Transverse colon (tissue), 4 donors: ENCODE data around the gene C19orf85. TPM values are rescaled to one million over a fixed set of nuclear protein-coding genes. Genes with fewer than 3 reads are reported as not detected.

ENCODE experiments used
- DNase-seq: peaks from one replicate; pipeline ENCODE4 v3.0.0-alpha.2; 2019
- H3K27ac ChIP-seq, 4 donors: fragments of 200-600 bp; sonication (generic); 2 replicates each; pipeline ENCODE4 v1.5.1; 2016 to 2018; ENCODE audit warnings: inconsistent platforms in 4 of 4
- H3K27me3 ChIP-seq: fragments of 200-600 bp; sonication (generic); 2 replicates; pipeline ENCODE4 v1.5.1; 2017; ENCODE audit warnings: inconsistent platforms
- H3K36me3 ChIP-seq, 4 donors: fragments of 200-600 bp; sonication (generic); 2 replicates each; pipeline ENCODE4 v1.5.1; 2017 to 2019; ENCODE audit warnings: inconsistent platforms in 4 of 4
- H3K4me1 ChIP-seq, 4 donors: fragments of 200-600 bp; sonication (generic); 2 replicates each; pipeline ENCODE4 v1.5.1; 2017 to 2020; ENCODE audit warnings: inconsistent platforms in 4 of 4
- H3K4me3 ChIP-seq, 4 donors: fragments of 200-600 bp; sonication (generic); 1 replicate in 1 of 4; 2 replicates in 3 of 4; pipeline versions ENCODE4 v1.5.1 to v1.6.1; 2017 to 2019; ENCODE audit warnings: inconsistent platforms in 4 of 4
- H3K9me3 ChIP-seq, 2 donors: fragments of 200-600 bp; sonication (generic); 2 replicates each; pipeline ENCODE4 v1.5.1; 2017 to 2019; ENCODE audit warnings: inconsistent platforms in 2 of 2
- EP300 ChIP-seq: sonication (generic); formaldehyde crosslinking; IDR thresholded peaks from one replicate; pipeline ENCODE4 v1.6.1; 2017; ENCODE audit warnings: antibody characterized with exemption, low read depth
- POLR2A ChIP-seq: fragments of 450-650 bp; IDR thresholded peaks from one replicate; pipeline ENCODE4 v1.6.1; 2016; ENCODE audit warnings: antibody characterized with exemption, mild to moderate bottlenecking, moderate library complexity
- POLR2AphosphoS5 ChIP-seq, 3 donors: sonication (generic); formaldehyde crosslinking; IDR thresholded peaks; one replicate each; pipeline ENCODE4 v1.6.1; 2016; ENCODE audit warnings: antibody characterized with exemption in 3 of 3
- WGBS, 2 donors: methylation state at CpG; one replicate each; pipeline ENCODE4 v1.1.5; 2018; ENCODE audit warnings: low coverage in 1 of 2; 5-methylcytosine and 5-hydroxymethylcytosine counted together
- in situ Hi-C, 4 donors: fragments of 200-750 bp; cut with MboI; loops; one replicate each; pipeline versions ENCODE4 v1.15.0 to v1.15.1; 2017; ENCODE audit warnings: low sequenced_read_pairs in 3 of 4, low pct_ligation_motif_present in 1 of 4, low pct_unique_long_range_greater_than_20kb in 1 of 4
- intact Hi-C: fragments of 100-400 bp; cut with DNase I; formaldehyde crosslinking; loops from one replicate; pipeline ENCODE4 v1.15.1; 2023; ENCODE audit warnings: low total_unique reads
- total RNA-seq, 4 donors: library from RNA; depleted of rRNA; stranded (reverse); fragments of >200 nt; gene quantifications; one replicate each; pipeline ENCODE4 v1.1.0, GENCODE V29; 2016
- TF ChIP-seq, protein P1 (sequence below), 5 experiments: fragments of 200-600 bp in 3 of 5; fragments of 450-650 bp in 2 of 5; sonication (generic) in 3 of 5; IDR thresholded peaks; 1 replicate in 2 of 5; 2 replicates in 3 of 5; pipeline ENCODE4 v1.5.1; 2016 to 2017; ENCODE audit warnings: antibody characterized with exemption in 5 of 5, inconsistent platforms in 3 of 5, mild to moderate bottlenecking in 2 of 5, moderate library complexity in 1 of 5

C19orf85 gene
- total RNA-seq, 4 donors from 2014 or later = not detected

DNA sequence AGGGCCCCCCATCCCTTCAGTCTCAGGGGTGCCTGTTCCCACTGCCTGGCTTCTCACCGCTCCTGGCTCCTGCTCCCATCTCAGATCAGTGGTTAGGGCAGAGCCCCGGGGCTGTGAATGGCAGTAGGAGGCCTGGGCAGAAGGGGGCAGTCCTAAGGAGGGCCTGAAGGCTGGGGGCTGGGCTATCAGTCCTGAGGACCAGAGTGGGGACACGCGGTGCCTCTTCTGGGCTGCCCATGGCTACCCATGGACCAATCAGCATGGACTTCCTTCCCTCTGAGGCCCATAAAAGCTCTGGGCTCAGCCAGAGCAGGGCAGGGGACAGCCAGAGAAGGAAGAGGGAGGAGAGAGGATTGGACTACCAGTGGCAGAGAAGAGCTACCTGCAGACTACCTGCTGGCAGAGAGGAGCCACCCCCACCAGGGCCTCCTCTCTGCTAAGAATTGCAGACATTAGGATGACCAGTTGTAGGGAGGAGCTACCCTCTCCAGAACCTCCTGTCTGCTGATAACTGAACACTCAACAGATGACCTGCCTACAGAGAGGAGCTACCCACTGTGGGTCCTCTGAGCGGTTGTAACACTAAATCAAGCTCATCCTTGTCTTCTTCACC is 44.8 kb downstream of the C19orf85 start:
- Histone ChIP-seq H3K4me1 (no peaks in the 10 kb centered on the region), H3K9me3 (no peaks in the 10 kb centered on the region), H3K36me3 (no peaks in the 10 kb centered on the region), H3K4me3 (no peak overlapping the region), H3K27me3 (peaks cover 21% of the 10 kb centered on the region), H3K27ac (no peak overlapping the region)
- intact Hi-C loops (no loop called here), in situ Hi-C loops (loop anchor here in 3 of 4 donors (10.0 to 25.0 kb wide), 4 partner anchors 125 to 285 kb away; partner anchors contain the start of genes BRSK1 (in 2 of the 3), HSPBP1 (in 2 of the 3) and TNNT1 (in 2 of the 3))
- DNase-seq = no peak
- WGBS, 2 donors = 56% methylated on average over 5 of the region's 5 CpGs; no CpG with 5 or more reads in 1 of the 2 donors
- TF ChIP-seq, protein P1, sequence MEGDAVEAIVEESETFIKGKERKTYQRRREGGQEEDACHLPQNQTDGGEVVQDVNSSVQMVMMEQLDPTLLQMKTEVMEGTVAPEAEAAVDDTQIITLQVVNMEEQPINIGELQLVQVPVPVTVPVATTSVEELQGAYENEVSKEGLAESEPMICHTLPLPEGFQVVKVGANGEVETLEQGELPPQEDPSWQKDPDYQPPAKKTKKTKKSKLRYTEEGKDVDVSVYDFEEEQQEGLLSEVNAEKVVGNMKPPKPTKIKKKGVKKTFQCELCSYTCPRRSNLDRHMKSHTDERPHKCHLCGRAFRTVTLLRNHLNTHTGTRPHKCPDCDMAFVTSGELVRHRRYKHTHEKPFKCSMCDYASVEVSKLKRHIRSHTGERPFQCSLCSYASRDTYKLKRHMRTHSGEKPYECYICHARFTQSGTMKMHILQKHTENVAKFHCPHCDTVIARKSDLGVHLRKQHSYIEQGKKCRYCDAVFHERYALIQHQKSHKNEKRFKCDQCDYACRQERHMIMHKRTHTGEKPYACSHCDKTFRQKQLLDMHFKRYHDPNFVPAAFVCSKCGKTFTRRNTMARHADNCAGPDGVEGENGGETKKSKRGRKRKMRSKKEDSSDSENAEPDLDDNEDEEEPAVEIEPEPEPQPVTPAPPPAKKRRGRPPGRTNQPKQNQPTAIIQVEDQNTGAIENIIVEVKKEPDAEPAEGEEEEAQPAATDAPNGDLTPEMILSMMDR (IDR thresholded peaks at IDR 0.05) = no peak
- TF ChIP-seq POLR2A (no peak), POLR2AphosphoS5 (IDR thresholded peaks at IDR 0.05) (no peak), EP300 (no peak)

DNA sequence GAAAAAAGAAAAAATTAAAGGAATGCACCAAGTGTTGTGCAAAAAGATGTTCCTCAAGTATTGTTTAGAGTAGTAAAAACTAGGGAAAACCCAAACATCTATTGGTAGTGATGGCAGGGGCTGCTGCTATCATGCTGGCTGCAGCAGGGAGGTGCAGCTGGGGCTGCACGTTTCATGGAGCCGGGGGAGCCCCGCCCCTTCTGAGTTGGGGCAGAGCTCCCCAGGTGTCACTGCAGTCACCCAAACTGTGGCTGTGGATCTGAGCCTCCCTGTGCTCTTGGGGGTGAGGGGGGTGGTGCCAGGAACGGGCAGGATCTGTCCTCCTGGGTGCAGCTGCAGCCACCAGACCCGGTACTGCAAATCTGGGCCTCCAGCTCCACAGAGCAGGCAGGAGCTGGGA is 45.4 kb downstream of the C19orf85 start:
- Histone ChIP-seq H3K9me3 (no peaks in the 10 kb centered on the region), H3K27me3 (peaks cover 14% of the 10 kb centered on the region), H3K36me3 (no peaks in the 10 kb centered on the region), H3K27ac (no peak overlapping the region), H3K4me3 (no peak overlapping the region), H3K4me1 (no peaks in the 10 kb centered on the region)
- intact Hi-C loops = no loop called here
- WGBS, 2 donors = 0 to 45% methylated on average over 1 to 3 of the region's 5 CpGs
- in situ Hi-C loops = loop anchor here in 3 of 4 donors (10.0 to 25.0 kb wide), 3 partner anchors 124 to 284 kb away; partner anchors contain the start of genes BRSK1 (in 2 of the 3) and HSPBP1 (in 2 of the 3)
- DNase-seq = no peak
- TF ChIP-seq POLR2A (no peak), POLR2AphosphoS5 (IDR thresholded peaks at IDR 0.05) (no peak), EP300 (no peak)
- TF ChIP-seq, protein P1 (IDR thresholded peaks at IDR 0.05) = no peak

DNA sequence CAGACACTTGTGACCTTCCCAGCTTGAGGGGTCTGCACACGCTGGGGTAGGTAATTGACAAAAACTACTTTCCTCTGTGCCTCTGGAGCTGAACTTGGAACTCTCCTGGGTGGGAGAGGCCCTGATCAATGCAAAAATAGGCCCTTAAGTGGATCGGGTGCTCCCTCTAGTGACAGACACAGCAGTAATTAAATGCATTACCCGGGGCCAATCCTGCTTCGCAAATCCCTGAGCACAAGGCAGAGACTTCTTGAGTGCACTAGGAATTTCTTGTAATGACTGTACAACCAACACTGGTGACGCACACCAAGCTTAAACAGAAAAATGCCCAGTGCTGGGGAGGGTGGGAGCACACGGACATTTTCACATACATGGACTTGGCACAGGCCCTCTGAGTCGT is 46.4 kb downstream of the C19orf85 start:
- in situ Hi-C loops = loop anchor here in 3 of 4 donors (10.0 to 25.0 kb wide), 3 partner anchors 123 to 283 kb away; partner anchors contain the start of genes BRSK1 (in 2 of the 3) and HSPBP1 (in 2 of the 3)
- H3K27ac ChIP-seq = no peak overlapping the region
- H3K4me1 ChIP-seq = no peaks in the 10 kb centered on the region
- H3K36me3 ChIP-seq = no peaks in the 10 kb centered on the region
- peak; percentile 64 for DNase-seq
- H3K4me3 ChIP-seq = no peak overlapping the region
- 14 to 40% methylated on average over 1 to 7 of the region's 7 CpGs for WGBS, 2 donors
- intact Hi-C loops = no loop called here
- peaks cover 12% of the 10 kb centered on the region for H3K27me3 ChIP-seq
- no peaks in the 10 kb centered on the region for H3K9me3 ChIP-seq
- no peak for TF ChIP-seq POLR2A
- TF ChIP-seq, protein P1 (IDR thresholded peaks at IDR 0.05) = peak; percentile 55 to 77 (median 63)

Other genes starting within 250 kb of the C19orf85 start
- gene TMEM86B, start 236.0 kb downstream of the C19orf85 start, total RNA-seq = 10 to 100 TPM in 1 of 4 donors, 1 to 10 TPM in 3; 2.0 to 40.8 (median 4.4) TPM
- 10 to 100 TPM; 51.3 to 91.5 (median 60.7) TPM for gene PPP6R1, start 205.7 kb downstream of the C19orf85 start, total RNA-seq
- gene HSPBP1, start 184.6 kb downstream of the C19orf85 start, total RNA-seq = 10 to 100 TPM in 3 of 4 donors, 1 to 10 TPM in 1; 4.5 to 98.7 (median 27.0) TPM
- gene BRSK1, start 180.8 kb downstream of the C19orf85 start, total RNA-seq = 10 to 100 TPM in 1 of 4 donors, 1 to 10 TPM in 3; 1.4 to 17.6 (median 4.7) TPM
- gene TMEM150B, start 139.4 kb downstream of the C19orf85 start, total RNA-seq = 100 to 1,000 TPM in 1 of 4 donors, 10 to 100 TPM in 3; 26.5 to 135 (median 57.4) TPM
- gene KMT5C, start 124.9 kb downstream of the C19orf85 start, total RNA-seq = 10 to 100 TPM; 27.8 to 80.8 (median 31.3) TPM
- gene COX6B2, start 110.0 kb downstream of the C19orf85 start, total RNA-seq = 10 to 100 TPM in 3 of 4 donors, 1 to 10 TPM in 1; 4.0 to 58.7 (median 21.0) TPM
- not detected for gene GARIN5B, start 101.5 kb downstream of the C19orf85 start, total RNA-seq
- gene IL11, start 94.3 kb downstream of the C19orf85 start, total RNA-seq = under 1 TPM in 1 of 4 donors, not detected in 3; 0.48 TPM
- not detected for gene TMEM190, start 87.9 kb downstream of the C19orf85 start, total RNA-seq
- gene TMEM238, start 80.5 kb downstream of the C19orf85 start, total RNA-seq = 100 to 1,000 TPM in 1 of 4 donors, 10 to 100 TPM in 3; 12.0 to 199 (median 42.5) TPM
- 100 to 1,000 TPM; 448 to 648 (median 605) TPM for gene RPL28, start 78.8 kb downstream of the C19orf85 start, total RNA-seq
- gene UBE2S, start 57.0 kb downstream of the C19orf85 start, total RNA-seq = 10 to 100 TPM; 12.4 to 40.8 (median 18.1) TPM
- under 1 TPM in 1 of 4 donors, not detected in 3; 0.75 TPM for gene SHISA7, start 21.5 kb downstream of the C19orf85 start, total RNA-seq
- gene ISOC2, start 3.1 kb downstream of the C19orf85 start, total RNA-seq = 100 to 1,000 TPM in 2 of 4 donors, 10 to 100 TPM in 2; 71.1 to 142 (median 97.6) TPM
- gene ZNF628, start 11.9 kb upstream of the C19orf85 start, total RNA-seq = 1 to 10 TPM; 5.9 to 7.6 (median 6.4) TPM
- gene NAT14, start 20.4 kb upstream of the C19orf85 start, total RNA-seq = 1 to 10 TPM in 2 of 4 donors, not detected in 2; 2.1 to 2.7 TPM
- 10 to 100 TPM in 2 of 4 donors, 1 to 10 TPM in 2; 3.4 to 41.2 (median 11.1) TPM for gene SSC5D, start 23.7 kb upstream of the C19orf85 start, total RNA-seq
- not detected for gene SBK2, start 72.4 kb upstream of the C19orf85 start, total RNA-seq
- gene SBK3, start 80.8 kb upstream of the C19orf85 start, total RNA-seq = not detected
- 1 to 10 TPM; 2.0 to 5.6 (median 2.9) TPM for gene ZNF579, start 116.1 kb upstream of the C19orf85 start, total RNA-seq
- 100 to 1,000 TPM in 1 of 4 donors, 10 to 100 TPM in 1, 1 to 10 TPM in 2; 8.5 to 137 (median 18.3) TPM for gene FIZ1, start 134.8 kb upstream of the C19orf85 start, total RNA-seq
- 10 to 100 TPM; 17.7 to 51.1 (median 37.9) TPM for gene ZNF524, start 135.5 kb upstream of the C19orf85 start, total RNA-seq
- gene ZNF865, start 140.9 kb upstream of the C19orf85 start, total RNA-seq = 10 to 100 TPM in 2 of 4 donors, 1 to 10 TPM in 2; 8.3 to 50.1 (median 13.4) TPM
- 10 to 100 TPM; 11.1 to 27.7 (median 14.5) TPM for gene ZNF784, start 159.8 kb upstream of the C19orf85 start, total RNA-seq
- 100 to 1,000 TPM in 1 of 4 donors, 10 to 100 TPM in 3; 15.2 to 154 (median 25.7) TPM for gene ZNF580, start 176.3 kb upstream of the C19orf85 start, total RNA-seq
- gene ZNF581, start 178.9 kb upstream of the C19orf85 start, total RNA-seq = 10 to 100 TPM in 2 of 4 donors, 1 to 10 TPM in 2; 4.1 to 19.7 (median 10.0) TPM
- gene CCDC106, start 183.5 kb upstream of the C19orf85 start, total RNA-seq = 10 to 100 TPM in 2 of 4 donors, 1 to 10 TPM in 2; 3.7 to 15.1 (median 8.4) TPM
- 100 to 1,000 TPM; 112 to 185 (median 130) TPM for gene U2AF2, start 190.3 kb upstream of the C19orf85 start, total RNA-seq
- gene EPN1, start 210.5 kb upstream of the C19orf85 start, total RNA-seq = 100 to 1,000 TPM; 121 to 242 (median 185) TPM